Peyer's patch (tissue), 4 donors: Measurements from ENCODE around the gene MORN5.

Source experiments
- POLR2A ChIP-seq, 2 donors: fragments of 450-650 bp; IDR thresholded peaks; one replicate each; pipeline ENCODE4 v1.5.1; 2017; ENCODE audit warnings: antibody characterized with exemption in 2 of 2, mild to moderate bottlenecking in 2 of 2, moderate library complexity in 2 of 2
- TF ChIP-seq, protein P1 (sequence below), 6 experiments: fragments of 450-650 bp in 4 of 6; fragments of 200-600 bp in 2 of 6; sonication (generic) in 1 of 6; IDR thresholded peaks; one replicate each; pipeline ENCODE4 v1.5.1; 2017 to 2019; ENCODE audit warnings: antibody characterized with exemption in 6 of 6, mild to moderate bottlenecking in 3 of 6, moderate library complexity in 1 of 6

DNA sequence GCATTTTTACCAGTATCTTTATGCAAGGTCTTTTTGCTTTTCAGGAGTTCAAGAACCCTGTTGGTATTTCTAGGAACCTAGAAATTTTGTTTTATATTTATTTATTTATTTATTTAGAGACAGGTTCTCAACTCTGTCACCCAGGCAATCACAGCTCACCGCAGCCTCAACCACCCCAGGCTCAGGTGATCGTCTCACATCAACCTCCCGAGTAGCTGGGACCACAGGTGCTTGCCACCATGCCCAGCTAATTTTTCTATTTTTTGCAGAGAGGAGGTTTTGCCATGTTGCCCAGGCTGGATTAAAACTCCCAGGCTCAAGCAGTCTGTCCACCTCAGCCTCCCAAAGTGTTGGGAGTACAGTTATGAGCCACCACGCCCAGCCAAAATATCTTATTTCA is 36.2 kb downstream of the MORN5 start:
- TF ChIP-seq, protein P1, sequence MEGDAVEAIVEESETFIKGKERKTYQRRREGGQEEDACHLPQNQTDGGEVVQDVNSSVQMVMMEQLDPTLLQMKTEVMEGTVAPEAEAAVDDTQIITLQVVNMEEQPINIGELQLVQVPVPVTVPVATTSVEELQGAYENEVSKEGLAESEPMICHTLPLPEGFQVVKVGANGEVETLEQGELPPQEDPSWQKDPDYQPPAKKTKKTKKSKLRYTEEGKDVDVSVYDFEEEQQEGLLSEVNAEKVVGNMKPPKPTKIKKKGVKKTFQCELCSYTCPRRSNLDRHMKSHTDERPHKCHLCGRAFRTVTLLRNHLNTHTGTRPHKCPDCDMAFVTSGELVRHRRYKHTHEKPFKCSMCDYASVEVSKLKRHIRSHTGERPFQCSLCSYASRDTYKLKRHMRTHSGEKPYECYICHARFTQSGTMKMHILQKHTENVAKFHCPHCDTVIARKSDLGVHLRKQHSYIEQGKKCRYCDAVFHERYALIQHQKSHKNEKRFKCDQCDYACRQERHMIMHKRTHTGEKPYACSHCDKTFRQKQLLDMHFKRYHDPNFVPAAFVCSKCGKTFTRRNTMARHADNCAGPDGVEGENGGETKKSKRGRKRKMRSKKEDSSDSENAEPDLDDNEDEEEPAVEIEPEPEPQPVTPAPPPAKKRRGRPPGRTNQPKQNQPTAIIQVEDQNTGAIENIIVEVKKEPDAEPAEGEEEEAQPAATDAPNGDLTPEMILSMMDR (IDR thresholded peaks at IDR 0.05), result no peak
- TF ChIP-seq POLR2A (IDR thresholded peaks at IDR 0.05), result no peak
